ENCODE results near the gene DMRT3.

- TF ChIP-seq CTCF (IDR thresholded peaks at IDR 0.05; ENCODE audit: low read depth, low read length) (no peak), EZH2phosphoT487 (IDR thresholded peaks at IDR 0.05; ENCODE audit: low read depth) (no peak)
These were observed 3.5 kb downstream of the DMRT3 start for GRCh38 chr9:979983-980382.
